GM18861 (cell line): ENCODE measurements around the gene RRP15.

Source experiments
- ATAC-seq: cut with Tn5 transposase; IDR thresholded peaks from one replicate; pipeline ENCODE4 v1.9.1; 2021; ENCODE audit not compliant: unreplicated experiment

RRP15 gene

DNA sequence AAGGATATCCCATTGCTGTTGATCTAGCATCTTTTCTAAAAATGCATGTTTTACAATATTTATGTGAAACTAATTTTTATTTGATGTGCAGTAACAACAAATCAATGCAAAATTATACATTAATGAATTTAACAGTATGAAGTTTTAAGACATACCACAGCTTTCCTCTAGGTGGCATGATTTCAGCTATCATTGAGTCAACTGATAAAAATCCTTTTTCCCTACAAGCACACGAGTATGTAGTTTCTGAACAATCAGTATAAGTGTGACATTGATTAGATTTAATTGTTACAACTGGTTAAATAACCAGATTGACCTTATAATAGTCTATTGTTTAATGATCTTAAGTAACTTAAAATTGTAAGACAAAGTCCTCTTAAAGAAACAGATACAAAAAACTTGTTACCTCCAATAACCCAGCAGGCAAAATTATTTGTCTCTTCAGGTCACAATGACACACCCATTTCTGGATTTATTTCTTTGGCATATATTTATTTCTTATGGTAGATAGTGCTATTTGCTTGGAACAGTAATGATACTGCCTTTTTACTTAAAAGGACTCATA, 54.3 kb downstream of the RRP15 start:
- peak; percentile 63 for ATAC-seq

DNA sequence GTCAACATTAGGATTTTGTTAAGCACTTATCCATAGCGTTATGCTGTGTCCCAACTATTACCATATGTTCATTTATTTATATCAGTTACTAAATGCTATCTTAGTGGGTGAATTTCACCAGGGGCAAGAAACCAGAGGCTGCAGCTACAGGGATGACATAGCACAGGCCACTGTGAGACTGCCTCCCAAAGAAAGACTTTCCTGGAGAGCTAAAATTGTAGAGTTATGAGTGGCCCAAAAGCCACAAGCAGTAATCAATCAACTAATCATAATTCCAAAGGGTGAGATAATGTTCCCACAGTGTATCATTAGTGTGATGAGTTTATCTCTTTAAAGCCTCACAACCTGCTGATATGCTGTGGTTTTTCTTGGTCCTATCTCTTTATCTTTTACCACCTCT, 56.2 kb downstream of the RRP15 start:
- no peak for ATAC-seq

DNA sequence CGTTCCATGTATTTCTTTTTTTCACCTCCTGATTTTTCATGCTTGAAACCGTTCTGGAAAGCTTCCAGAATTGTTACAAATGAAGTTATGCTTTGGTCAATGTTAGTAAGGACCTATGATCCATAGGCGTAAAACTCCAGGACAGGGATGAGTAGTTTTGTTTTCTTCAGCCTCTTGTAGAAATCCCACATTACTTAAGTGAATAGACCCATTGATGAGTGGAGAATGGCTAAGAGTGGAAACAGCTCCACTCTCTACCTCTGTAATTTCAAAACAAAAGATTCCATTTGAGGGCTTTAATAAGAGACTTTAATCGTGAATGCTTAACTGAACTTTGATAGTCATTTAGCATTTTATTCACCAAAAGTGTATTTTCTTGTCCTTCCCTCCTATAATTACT, 57.0 kb downstream of the RRP15 start:
- ATAC-seq: no peak

DNA sequence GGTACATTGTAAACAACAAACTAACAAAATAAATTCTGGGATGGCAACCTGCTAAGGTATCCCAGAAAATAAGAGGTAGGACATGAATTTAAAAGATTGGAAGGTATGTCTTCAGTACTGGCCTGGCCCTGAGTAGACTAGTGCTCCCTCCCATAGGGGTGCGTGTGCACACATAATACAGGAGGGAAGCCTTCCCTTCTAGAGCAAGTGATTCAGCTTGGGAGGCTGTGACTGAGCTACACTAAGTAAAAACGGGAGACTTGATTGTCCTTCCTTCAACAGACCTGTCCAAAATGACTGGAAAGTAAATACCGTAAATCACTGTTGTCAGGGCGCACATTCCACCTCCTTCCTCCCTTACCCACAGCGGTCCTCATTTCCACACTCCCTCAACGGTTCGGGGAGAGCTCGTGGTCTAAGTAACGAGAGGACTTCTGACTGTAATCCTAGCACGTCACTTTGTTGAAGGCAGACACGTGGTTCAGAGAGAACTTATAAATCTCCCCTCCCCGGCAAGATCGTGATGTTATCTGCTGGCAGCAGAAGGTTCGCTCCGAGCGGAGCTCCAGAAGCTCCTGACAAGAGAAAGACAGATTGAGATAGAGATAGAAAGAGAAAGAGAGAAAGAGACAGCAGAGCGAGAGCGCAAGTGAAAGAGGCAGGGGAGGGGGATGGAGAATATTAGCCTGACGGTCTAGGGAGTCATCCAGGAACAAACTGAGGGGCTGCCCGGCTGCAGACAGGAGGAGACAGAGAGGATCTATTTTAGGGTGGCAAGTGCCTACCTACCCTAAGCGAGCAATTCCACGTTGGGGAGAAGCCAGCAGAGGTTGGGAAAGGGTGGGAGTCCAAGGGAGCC, 60.0 kb downstream of the RRP15 start, which contains the start of gene TGFB2:
Gene TGFB2, plus strand, starts transcription at position 523 of the 859 bp plus-strand sequence. CDS start 1,366 bp downstream, outside the sequence.
- no peak for ATAC-seq

DNA sequence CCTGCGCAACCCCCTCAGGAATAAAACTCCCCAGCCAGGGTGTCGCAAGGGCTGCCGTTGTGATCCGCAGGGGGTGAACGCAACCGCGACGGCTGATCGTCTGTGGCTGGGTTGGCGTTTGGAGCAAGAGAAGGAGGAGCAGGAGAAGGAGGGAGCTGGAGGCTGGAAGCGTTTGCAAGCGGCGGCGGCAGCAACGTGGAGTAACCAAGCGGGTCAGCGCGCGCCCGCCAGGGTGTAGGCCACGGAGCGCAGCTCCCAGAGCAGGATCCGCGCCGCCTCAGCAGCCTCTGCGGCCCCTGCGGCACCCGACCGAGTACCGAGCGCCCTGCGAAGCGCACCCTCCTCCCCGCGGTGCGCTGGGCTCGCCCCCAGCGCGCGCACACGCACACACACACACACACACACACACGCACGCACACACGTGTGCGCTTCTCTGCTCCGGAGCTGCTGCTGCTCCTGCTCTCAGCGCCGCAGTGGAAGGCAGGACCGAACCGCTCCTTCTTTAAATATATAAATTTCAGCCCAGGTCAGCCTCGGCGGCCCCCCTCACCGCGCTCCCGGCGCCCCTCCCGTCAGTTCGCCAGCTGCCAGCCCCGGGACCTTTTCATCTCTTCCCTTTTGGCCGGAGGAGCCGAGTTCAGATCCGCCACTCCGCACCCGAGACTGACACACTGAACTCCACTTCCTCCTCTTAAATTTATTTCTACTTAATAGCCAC, 60.7 kb downstream of the RRP15 start:
- peak; percentile 59 for ATAC-seq

DNA sequence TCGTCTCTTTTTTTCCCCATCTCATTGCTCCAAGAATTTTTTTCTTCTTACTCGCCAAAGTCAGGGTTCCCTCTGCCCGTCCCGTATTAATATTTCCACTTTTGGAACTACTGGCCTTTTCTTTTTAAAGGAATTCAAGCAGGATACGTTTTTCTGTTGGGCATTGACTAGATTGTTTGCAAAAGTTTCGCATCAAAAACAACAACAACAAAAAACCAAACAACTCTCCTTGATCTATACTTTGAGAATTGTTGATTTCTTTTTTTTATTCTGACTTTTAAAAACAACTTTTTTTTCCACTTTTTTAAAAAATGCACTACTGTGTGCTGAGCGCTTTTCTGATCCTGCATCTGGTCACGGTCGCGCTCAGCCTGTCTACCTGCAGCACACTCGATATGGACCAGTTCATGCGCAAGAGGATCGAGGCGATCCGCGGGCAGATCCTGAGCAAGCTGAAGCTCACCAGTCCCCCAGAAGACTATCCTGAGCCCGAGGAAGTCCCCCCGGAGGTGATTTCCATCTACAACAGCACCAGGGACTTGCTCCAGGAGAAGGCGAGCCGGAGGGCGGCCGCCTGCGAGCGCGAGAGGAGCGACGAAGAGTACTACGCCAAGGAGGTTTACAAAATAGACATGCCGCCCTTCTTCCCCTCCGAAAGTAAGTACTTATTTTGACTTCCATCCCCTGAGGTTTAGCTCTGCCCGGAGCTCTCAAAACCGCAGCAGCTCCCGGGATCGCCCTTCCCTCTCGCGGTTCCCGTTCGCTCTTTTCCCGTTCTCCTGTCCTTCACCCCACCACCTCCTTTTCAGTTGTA, 61.5 kb downstream of the RRP15 start:
- no peak for ATAC-seq

DNA sequence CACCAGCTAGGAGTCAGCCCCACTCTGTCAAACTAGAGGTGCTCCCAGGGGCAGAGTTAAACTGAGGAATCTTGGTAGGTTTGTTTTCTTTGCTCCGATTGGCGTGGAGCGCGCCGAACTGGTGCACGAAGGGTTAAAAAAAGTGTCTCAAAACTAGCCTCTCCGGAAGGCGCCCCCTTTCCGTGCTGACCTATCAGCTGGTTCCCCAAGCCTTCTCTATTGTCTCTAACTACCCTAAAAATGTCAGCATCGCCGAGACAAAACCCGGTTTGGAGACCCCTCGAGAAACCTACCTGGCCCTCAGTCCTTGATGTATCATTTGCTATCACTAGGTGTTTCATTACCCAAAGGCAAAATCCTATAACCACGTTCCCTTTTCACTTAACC, 62.2 kb downstream of the RRP15 start:
- ATAC-seq: no peak

DNA sequence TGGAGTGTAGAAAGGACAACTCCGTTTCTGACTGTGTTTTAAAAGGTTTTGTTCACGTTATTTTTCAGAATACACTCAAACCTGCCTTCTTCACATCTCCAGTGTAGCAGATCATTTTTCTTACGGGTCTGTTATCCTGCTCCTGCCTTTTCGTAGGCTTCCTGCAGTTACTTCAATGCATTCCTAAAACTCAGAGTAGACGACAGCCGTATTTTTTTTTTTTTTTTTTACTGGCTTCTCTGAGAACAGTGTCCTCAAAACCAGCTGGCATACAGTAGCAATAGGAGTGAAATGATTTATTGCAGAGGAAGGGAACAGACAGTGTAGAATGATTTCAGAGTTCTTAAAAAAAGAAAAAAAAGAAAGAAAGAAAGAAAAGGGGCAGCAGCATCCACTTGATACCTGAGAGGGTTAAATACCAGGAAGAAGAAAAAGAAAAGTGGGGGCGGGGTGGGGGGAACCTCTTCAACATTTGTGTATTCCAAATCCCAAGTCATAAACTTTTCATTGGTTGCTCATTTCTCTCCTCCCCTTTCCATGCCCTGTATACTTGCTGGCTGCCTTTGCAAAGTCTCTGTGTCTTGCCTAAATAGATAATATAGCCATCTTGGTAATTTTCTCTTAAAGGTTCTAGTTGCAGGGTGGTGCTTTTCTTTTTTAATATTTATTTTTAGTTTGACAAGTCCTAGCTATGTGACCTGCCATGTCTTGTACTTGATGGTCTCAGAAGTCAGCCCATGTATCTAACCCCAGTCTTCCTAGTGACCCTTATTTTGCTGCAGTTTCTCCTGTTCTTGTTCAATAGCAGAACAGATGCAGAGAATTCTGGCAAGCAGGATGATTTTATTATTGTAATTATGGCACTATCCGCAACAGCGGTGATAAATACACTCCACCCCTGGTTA, 62.9 kb downstream of the RRP15 start:
- ATAC-seq: no peak

DNA sequence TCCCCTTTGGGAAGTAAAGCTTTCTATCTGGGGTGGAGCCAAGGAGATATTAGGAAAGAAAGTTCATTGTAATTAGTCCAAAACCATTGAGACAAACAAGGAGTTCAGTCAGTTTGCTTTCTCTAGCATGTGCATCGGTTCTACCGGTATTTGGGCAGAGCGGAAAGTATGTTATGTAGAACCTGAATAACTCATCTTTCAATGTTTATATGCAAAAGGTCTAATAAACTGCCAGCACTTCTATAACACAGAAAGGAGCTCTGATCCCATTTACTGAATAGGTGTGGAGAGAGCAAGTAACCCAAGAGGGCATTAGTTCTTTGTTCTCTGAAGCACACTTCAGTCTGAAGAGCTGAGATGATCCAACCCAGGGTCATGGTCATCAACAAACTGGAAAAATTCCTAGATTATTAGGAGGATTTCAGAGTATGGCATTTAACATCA, 63.6 kb downstream of the RRP15 start:
- no peak for ATAC-seq

DNA sequence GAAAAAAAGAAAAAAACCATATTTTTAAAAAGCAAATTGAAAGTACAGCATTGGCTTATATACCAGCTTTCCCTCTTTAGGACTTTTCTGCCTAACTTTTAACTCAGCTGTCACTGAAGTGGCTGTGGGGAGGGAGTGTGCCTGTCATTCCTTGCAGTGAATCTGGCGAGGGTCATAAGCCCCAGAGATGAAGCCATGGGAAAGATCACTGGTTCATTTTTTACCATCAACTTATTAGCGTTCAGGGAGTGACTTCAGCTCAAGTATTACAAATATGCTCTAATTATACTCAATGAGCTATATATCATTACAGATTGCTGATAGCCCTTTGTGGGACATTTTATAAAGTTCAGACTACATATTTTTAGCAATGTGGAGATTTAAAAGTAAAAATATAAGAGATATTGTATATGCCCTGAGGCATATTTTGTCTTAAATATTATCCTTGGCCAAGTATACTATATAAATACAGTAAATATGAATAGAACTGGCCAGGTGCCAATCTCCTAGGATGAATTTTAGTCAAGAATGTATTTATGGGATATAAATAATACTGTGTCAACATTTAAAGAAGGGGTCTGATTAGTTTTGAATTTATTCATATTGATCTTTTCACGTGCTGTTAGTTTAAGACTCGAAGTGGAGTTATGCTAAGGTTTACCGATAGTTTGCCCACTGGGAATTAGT, 64.4 kb downstream of the RRP15 start:
- no peak for ATAC-seq

DNA sequence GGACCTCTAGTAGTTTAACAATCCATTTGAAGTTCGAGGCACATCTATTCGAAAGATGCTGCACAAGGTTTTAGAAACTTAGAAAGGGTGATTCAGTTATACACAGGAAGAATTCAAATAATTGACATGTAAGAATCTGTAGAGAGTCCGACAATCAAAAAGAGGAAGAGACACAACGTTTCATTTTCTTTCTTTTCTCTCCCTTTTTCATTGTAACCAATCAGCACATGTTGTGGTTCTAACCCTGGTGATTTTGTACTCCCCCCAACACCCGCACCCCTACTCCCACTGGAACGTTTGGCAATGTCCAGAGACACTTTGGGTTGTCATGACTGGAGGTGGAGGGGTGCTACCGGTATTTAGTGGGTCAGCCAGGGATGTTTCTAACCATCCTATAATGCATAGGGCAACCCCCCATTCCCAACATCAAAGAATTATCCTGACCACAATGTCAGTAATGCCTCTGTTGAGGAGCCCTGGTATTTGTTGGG, 65.0 kb downstream of the RRP15 start:
- ATAC-seq: no peak

DNA sequence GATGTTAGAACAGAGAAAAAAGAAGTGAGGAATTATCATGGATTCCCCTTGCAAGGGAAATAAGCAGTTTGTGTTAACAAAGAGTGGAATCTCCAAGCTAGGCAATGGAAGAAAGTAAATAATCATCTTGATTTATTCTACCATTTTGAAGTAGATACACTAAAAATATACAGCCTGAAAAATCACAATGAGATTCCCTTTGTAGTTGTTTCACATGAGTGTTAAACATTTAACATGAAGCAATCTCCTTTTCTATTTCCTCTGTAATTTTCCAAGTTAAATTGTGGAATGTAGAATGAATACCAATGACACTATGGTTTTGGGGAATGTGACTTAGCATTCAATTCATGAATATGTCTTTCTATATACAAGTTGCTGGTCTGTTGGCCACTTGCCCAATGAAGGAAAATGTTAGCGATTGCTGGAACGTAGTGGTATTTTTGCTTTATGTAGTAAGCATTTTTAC, 65.7 kb downstream of the RRP15 start:
- ATAC-seq: no peak

DNA sequence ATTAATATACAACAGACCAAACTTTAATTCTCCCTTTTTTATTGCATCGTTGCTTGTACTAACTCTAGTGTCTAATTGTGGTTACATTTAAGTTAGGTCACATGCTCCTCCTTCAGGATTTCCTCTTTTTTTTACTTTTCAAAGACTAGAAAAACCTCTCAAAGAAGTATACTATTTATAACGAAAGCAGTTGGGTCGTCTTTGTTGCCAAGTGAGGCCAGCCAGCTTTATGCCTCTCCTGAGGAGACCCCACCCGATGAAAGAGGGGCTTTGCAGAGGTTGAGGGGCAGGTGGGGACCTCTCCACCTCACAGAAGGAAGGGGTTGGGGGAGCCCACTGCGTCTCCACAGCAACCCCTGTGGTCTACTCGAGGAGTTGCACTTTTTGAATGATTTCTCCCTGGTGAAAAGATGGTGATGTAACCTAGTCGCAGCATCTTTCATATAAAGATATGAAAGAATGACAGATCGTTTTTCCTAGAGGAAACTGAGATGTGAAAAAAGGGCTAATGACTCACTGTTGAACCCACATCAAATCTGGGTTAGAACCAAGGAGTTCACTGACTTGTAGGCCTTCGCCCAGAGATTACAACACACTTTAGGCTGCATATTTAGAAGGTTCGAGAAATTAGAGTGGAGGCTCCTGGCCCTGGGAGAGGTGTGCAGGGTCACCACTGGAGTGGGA, 66.4 kb downstream of the RRP15 start:
- no peak for ATAC-seq

DNA sequence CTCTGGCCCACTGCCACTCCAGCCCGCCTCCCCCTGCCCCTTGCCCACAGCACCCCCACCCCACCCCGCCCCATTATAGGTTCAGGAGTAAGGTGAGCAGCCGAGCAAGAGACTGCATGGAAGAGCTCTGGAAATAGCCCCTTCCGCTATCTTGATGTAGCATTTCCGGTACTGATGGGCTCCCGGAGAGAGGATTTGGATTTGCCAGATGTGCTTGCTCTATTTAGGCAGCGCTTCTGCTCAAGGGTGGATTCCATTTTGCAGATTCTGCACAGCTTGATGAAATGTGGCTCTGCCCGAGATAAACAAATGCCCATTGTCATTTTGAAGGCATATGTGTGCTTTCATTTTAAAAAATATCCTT, 67.0 kb downstream of the RRP15 start:
- no peak for ATAC-seq

DNA sequence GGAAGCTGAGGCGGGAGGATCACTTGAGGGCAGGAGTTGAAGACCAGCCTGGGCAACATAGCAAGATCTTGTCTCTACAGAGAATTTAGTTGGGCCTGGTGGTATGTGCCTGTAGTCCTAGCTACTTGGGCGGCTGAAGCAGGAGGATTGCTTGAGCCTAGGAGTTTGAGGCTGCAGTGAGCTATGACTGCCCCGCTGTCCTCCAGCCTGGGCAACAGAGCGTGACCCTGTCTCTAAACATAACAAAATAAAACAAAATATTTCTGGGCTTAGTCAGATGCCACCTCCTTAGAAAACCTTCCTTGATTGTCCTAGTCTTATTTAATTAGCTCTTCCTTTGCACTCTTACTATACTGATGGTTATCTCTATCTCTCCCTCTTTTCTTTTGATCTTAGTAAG, 68.6 kb downstream of the RRP15 start:
- no peak for ATAC-seq

DNA sequence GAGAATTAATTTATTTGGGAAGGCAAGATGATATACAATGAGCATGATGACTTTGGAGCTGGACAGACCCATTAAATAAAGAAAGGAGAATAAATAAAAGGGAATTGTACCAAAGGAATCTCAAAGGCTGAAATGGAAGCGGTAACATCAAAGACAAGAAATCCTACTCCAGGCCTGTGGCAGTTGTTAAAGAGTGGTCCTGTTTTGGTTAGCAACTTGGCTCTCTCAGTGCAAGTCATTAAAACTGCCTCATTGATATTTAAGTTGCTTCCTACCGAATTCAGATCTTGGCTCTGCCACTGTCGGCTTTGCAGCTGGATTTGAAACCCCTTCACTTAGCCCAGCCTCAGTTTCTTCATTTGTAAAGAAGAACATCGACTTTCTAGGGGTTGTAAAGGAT, 70.2 kb downstream of the RRP15 start:
- ATAC-seq: no peak

DNA sequence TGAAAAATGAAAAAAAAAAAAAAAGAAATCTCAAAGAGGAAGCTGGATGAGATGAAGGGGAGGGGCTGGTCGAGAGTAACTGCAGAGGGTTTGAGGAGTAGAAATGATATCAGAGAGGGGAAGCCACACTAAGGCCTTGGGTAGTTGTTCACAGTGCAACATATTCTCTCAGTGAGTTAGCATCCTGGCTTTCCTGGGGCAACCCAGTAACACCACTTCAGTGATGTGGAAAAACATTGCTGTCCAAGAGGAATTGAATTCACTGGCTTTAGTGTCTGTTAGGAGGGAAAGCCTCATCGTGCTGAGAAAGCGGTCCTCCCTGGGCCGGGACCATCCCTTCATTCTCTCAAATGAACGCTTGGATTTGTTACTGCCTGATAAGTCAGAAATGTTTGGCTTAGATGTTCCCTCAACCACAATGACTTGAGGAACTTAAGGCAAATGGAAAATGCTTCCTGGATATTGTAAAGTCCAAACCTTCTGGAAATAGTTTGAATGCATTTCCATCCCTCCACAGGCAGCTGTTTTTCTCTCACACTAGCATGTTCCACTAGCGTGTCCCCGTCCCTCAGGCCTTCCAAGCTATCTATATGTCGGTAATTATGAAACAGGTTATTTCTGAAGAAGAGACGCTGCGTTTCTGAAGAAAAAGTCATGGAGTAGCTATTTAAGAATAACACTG, 72.3 kb downstream of the RRP15 start:
- no peak for ATAC-seq

DNA sequence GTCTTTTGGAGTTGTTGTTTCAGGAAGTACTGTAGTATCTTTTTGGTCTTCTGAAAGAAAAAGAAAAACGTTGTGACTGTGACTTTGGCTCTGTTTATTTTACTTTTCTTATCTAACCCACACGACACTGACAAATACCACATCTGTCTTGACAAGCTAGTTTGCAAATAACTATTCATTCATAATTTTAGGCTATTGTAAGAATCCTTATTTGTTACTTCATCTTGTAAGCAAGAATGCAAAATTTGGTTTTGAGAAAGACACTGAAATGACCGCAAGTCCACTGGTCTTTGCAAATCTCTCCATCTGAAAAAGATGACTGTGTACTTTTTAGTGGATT, 72.8 kb downstream of the RRP15 start:
- no peak for ATAC-seq
